Activated naive CD4-positive, alpha-beta T cell treated with Interleukin-2 at 50 U/mL for 16 hours (primary cell): ENCODE measurements around the gene GSAP.

Source experiments
- DNase-seq: peaks from one replicate; pipeline ENCODE4 v3.0.0-alpha.2; 2020

GSAP gene

DNA sequence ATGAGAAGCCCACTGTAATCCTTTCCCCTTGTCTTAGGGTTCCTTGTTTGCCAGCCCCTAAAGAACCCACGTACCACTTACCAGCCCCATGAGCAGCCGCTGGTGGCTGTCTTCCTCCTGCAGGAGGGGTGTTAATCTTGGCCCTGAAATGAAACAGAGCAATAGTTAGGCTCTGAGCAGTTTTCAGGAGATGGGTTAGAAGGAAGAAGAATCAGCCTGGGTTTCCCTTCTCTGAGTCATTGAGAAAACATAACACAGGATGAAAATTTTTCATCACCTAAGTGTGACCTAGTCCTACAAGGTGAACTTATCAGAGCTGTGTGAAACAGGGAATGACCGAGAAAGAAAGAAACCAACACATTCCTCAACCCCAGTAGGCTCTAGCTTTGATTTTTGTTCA lies 90.0 kb downstream of the GSAP start:
- no peak for DNase-seq

GRCh38 chr7:77321300-77321699 lies 94.8 kb downstream of the GSAP start:
- DNase-seq: no peak

DNA sequence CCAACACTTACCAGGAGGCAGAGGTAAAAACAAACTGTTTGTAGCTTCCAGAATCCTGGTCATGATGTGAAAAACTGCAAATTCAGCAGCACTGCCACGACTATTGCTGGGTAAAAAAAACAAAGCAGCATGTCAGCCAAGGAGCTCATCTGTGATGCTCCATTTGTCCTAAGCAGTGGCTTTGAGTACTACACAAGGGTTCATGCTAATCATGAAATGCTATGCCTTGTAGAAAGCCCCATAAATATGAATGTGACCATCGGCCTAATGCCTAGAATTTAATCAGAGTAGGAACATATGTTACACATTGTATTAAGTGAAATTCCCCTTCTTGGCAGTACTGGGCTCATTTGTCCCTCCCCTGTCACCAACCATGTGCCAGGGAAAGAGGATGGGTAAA lies 95.4 kb downstream of the GSAP start:
- DNase-seq: no peak

GRCh38 chr7:77320137-77320536 lies 96.0 kb downstream of the GSAP start:
- no peak for DNase-seq

GRCh38 chr7:77318019-77318418 lies 98.1 kb downstream of the GSAP start:
- DNase-seq: no peak

- DNase-seq: no peak
These were observed 99.8 kb downstream of the GSAP start for GRCh38 chr7:77316219-77316978.

DNA sequence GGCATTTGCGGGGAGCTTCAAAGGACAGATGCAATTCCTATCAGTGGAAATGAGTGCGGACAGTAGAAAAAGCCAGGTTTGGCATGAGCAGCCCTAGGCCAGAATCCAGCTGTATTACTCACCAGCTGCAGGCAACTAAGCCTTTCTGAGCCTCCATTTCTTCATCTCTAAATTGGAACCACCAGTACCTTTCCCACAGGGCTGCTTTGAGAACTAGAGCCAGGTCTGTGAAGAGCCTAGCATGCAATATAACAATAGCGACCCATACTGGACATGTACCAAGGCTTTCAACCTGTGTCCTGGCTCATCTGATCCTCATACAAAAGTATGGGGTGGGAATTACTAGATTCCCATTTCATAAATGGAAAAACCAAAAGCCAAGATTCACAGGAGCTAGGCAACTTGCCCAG lies 101.0 kb downstream of the GSAP start:
- no peak for DNase-seq

DNA sequence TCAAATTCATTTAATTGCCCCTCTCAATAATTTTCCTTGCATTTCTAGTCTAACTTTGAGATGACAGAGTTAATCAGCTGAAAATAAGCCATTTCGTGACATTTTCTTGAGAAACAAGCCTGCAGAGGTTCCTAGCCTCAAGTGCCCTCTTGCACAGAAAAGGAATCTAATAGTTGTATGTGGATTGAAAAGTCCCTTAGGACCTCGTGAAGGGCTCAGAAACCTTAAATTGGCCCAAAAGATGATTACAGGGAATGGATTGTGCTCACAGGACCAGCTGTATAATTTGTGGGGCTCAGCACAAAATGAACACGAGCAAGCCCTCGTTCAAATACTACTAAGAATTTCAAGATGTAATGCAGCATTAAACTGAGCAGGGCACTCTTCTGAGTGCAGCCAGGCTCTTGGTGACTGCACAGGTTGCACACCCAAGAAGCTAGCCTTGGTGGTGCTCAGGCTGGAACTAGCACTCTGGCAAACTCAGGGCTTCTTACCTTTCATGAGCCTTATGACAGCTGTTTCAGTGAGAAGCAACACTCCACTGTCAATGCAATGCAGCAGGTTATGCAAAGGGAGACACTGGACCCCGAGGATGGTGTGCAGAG lies 102.2 kb downstream of the GSAP start:
- DNase-seq: no peak

DNA sequence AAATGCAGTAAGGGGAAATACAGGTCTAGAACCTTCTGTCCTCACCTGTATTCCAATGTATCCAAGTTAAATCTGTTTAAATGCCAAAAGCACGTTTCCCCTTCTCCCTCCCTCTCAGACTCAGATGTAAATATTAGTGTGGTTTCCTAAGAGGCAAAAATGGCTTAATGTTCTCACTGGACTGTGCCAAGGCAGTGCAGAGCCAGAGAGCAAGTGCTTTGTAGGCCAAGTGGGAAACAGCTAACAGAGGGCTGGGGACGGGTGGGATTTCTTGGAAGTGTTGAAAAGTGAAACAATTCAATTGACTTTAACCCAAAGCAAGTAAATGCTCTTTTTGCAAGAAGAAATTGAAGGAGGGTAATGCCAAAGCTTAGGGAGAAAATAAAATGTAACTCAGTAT lies 103.1 kb downstream of the GSAP start:
- no peak for DNase-seq

DNA sequence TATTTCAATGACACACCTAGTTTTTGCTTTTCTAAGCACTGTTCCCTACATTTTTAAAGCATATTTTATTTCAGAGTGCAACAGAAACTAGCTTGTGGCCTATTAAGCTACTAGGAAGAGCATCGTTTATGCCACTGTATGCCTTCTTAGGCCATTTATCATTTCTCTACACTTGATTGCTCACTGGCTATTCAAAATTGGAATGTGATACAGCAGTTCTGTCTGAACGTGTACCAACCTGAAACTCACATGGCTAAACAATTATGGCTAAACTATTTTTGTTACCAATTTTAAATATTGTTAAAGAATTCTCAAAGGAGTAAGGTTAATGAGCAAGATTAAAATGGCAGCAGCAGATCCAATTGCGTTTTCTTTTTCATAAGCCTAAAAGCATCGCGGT lies 105.2 kb downstream of the GSAP start:
- DNase-seq: no peak

- DNase-seq: no peak
These were observed 106.4 kb downstream of the GSAP start for GRCh38 chr7:77309714-77310220.

DNA sequence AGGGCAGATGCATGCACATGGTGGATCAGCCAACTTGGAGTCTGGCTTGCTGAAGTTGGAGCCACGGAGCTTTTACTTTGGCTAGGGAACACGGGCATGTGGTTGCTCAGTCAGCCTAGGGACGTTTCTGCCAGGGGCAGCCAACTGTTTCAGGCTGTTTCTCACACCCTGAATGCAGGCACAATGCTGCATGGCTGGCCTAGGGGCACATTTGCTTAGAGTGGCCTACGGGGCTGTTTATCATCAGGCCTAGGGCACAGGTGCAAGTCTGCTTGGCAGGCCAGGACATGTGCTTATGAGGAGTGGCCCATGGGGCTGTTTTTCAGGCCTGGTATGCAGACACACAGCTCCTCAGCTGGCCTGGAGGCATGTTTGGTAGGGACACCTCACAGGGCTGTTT lies 107.4 kb downstream of the GSAP start:
- no peak for DNase-seq

- no peak for DNase-seq
These were observed 109.7 kb downstream of the GSAP start for GRCh38 chr7:77306231-77307067.

DNA sequence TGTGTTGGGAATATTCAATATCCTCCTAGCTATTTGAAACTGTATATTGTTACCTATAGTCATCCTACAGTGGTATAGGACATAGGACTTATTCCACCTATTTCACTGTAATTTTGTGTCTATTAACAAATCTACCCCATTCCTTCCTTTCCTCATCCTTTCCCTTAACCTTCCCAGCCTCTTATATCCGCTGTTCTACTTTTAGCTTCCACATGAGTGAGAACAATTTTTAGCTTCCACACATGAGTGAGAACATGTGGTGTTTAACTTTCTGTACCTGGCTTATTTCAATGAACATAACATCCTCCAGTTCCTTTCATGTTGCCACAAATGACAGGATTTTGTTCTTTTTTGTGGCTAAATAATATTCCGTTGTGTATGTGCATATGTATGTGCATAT lies 120.6 kb downstream of the GSAP start:
- no peak for DNase-seq

GRCh38 chr7:77293046-77293445 lies 123.1 kb downstream of the GSAP start:
- DNase-seq: no peak

DNA sequence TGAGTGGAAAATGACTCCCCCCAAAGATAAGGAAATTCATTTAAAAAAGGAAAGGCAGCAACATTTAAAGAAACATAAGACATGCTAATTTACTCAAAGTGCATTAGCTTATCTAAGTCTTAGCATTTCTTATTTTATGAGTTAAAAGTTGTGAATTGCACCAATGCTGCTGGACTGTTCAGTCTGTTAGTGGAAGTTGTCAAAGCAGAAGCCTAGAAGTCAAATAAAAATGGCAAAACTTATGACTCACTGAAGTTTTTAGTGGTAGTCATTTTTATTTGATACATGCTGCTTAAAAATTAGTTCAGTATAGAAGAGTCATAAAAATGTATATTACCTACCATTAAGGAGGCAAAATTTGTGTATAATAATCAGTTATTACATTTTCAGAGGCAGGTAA lies 125.7 kb downstream of the GSAP start:
- DNase-seq: no peak

DNA sequence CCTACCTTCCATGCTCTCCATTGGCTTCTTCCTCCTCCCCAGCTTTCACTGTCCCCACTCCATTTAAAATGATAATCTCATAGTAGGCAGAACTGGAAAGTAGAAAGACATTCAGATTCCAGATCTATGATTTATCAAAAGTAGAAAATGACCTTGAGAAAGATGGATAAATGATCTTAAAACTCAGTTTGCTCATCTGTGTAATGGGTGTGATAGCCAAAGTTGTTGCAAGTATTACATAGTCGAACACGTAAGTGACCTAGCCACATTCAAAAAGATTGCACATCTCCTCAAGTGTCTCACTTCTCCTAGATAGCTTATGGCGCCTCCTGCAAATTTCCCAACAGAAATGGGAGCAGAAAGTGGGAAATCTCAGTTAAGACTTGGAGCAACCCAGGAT lies 126.8 kb downstream of the GSAP start:
- no peak for DNase-seq

DNA sequence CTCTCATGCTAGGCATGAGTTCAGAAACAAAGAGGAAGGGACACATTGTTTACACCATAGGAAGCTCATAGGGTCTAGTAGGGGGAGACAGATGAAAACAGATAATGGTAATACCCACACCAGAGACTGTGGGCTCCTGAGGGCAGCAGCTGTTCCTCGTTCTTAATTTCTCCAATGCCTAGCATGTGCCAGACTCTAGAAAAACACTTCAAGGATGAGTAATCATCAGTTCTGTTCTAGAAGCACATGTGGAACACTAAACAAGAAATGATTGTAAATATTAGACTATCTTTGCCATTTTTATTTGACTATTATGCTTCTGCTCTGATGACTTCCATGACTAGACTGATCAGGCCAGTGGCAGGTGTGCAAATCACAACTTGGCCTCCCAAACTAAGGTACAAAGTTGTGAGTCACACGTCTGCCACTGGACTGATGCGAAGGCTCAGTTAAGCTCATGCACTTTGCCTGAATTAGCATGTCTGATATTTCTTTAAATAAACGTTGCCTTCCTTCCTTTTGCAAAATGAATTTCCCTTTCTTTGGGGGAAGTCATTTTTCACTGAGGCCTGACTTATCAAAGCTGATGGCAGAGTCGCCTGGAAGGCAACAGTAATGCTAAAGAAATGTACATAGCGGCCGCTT lies 127.4 kb downstream of the GSAP start:
- no peak for DNase-seq

DNA sequence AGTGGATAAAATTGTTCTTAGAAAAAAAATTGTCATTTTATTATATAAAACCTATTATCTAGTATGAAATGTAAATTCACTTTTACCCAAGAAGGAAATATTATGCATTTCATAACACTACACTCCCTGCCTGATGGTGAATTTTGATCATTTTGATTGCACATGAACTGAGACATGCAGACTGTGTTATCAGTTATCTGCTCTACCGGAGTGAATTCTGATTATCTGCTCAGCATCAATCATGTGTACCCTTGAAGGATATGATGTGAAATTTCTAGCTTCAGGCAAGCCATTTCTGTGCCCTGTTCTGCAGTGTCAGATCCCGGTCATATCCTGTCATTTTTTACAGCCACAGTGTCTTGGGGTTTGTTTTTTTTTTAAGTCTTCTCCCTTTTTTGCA lies 131.5 kb downstream of the GSAP start:
- DNase-seq: no peak

DNA sequence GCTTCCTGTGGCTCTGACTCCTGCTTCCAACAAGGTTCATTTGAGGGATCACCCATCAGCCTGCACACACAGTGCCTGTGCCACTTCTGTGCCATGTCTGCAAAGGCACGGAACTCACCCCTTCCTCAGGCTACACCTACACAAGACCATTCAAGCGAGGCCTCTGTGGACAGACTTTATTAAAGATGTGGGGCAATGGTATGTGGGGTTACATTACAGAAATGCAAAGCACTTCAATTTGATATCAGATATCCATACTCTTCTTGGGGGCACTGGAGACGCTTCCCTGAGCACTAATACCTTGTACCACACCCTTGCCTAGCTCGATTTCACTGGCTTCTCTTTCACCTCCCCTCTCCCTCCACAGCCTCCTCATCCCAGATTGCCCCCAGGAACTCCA lies 132.1 kb downstream of the GSAP start:
- DNase-seq: no peak

GRCh38 chr7:77282897-77283296 lies 133.3 kb downstream of the GSAP start:
- no peak for DNase-seq

- no peak for DNase-seq
These were observed 134.2 kb downstream of the GSAP start for GRCh38 chr7:77281780-77282478.

DNA sequence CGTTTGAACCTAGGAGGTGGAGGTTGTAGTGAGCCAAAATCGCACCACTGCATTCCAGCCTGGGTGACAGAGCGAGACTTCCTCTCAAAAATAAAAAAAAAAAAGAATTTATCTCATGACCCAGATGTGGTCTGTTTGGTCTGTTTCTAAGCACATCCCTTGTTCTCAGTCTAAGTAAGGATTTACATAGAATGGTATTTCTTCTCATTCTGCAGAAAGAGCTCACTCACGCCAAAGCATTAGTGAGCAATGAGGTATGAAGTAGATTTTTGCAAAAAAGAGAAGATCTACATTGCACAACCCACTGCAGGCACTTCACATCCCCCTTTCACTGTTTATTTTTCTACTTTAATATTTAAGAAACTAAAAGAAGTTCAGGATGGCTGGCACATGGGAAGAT lies 140.0 kb downstream of the GSAP start:
- DNase-seq: no peak
